Measurements from ENCODE around the gene F12.
"Not testable (repeated sequence)": the region's sequence is repeated elsewhere in the genome, so short reads cannot be mapped to it uniquely, and the experiment has no call there.

Gene F12

GRCh38 chr5:177370488-177371119 lies 38.8 kb downstream of the F12 start:
- no peak for DNase-seq (ENCODE audit: low read depth in 1 of 2, low spot score in 1 of 2)

GRCh38 chr5:177369645-177370440 lies 39.5 kb downstream of the F12 start:
- no peak for DNase-seq (ENCODE audit: low read depth in 1 of 2, low spot score in 1 of 2)

- DNase-seq (ENCODE audit: low read depth in 1 of 2, low spot score in 1 of 2) = no peak
Observed at GRCh38 chr5:177368869-177369644, 40.3 kb downstream of the F12 start.

- DNase-seq (ENCODE audit: low read depth in 1 of 2, low spot score in 1 of 2) = no peak
Observed at GRCh38 chr5:177367981-177368868, 41.1 kb downstream of the F12 start.

- no peak for DNase-seq (ENCODE audit: low read depth in 1 of 2, low spot score in 1 of 2)
Observed at GRCh38 chr5:177367323-177367848, 42.0 kb downstream of the F12 start.

DNA sequence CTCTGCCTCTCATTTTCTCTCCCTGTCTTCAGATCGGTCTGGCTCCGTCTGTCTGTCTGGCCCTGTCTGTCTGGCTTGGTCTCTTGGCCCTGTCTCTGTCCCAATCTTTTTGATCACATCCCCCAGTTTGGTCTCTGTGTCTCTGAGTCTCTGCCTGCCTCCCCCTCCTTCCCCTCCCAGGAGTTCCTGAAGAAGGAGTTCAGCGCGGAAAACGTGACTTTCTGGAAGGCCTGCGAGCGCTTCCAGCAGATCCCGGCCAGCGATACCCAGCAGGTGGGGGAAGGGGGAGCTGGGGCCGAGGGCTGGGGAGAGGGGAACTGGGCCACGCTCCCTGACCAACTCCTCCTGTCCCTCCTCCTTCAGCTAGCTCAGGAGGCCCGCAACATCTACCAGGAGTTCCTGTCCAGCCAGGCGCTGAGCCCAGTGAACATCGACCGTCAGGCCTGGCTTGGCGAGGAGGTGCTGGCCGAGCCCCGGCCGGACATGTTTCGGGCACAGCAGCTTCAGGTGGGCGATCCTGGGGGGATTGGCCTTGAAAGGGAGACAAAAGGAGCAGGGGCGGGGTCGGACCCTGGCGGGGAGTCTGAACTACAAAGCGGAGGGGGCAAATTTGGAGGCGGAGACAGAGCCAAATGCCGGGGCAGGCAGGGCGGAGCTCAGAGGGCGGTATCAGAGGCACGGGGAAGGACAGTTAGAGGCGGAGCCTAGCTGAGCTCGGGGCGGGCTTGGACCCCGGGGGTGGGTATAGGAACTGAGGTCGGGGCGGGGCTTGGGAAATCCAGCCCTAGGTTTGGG lies 42.6 kb downstream of the F12 start:
- no peak for DNase-seq (ENCODE audit: low read depth in 1 of 2, low spot score in 1 of 2)

- no peak for DNase-seq (ENCODE audit: low read depth in 1 of 2, low spot score in 1 of 2)
Observed at GRCh38 chr5:177365845-177366527, 43.4 kb downstream of the F12 start.

DNA sequence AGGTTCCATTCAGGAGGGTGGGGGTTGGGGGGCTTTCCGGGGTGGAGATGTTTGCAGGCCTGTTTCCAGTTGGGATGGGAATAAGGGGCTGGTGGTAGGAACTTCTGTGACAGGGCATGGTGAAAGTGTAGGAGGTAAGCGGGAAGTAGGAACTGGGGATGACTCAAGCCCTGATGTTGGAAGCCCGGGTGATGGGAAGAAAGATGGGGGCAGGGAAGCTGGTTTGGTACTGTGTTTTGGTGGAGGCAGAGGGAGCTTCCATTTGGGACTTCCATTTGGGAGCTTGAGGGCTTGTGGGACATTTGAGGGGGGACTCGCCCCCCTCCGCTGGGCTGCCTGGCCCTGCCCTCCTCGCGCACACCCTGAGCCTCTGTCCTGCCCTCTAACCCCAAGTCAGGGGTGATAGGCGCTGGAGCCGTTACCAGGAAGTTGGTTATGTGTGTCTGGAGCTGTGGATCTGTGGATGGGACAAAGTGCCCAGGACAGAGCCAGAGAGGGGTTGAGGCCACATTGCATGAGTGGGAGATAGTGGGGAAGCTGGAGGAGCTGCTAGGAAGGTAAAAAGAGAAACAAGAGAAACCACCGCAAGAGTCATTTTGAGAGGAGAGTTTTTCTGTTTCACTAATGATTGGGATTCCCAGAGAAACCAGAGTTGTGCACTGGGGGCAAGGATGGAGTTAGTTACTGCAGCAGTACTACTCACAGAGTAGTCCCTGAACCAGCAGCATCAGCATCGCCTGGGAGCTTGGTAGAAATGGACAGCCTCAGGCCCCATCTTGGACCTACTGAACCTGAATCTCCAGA lies 45.0 kb downstream of the F12 start:
- DNase-seq (ENCODE audit: low read depth in 1 of 2, low spot score in 1 of 2) = no peak

GRCh38 chr5:177363565-177363964 lies 45.8 kb downstream of the F12 start:
- DNase-seq (ENCODE audit: low read depth in 1 of 2, low spot score in 1 of 2) = no peak

- peak; percentile 43 to 49 for DNase-seq (ENCODE audit: low read depth in 1 of 2, low spot score in 1 of 2)
Observed at GRCh38 chr5:177362610-177363507, 46.5 kb downstream of the F12 start.

GRCh38 chr5:177362292-177362609 lies 47.1 kb downstream of the F12 start:
- no peak for DNase-seq (ENCODE audit: low read depth in 1 of 2, low spot score in 1 of 2)

- DNase-seq (ENCODE audit: low read depth in 1 of 2, low spot score in 1 of 2) = no peak
Observed at GRCh38 chr5:177361418-177362291, 47.7 kb downstream of the F12 start.

- not testable (repeated sequence) for DNase-seq (ENCODE audit: low read depth in 1 of 2, low spot score in 1 of 2)
Observed at GRCh38 chr5:177360740-177361139, 48.6 kb downstream of the F12 start.

GRCh38 chr5:177359860-177360259 lies 49.5 kb downstream of the F12 start:
- no peak for DNase-seq (ENCODE audit: low read depth in 1 of 2, low spot score in 1 of 2)

DNA sequence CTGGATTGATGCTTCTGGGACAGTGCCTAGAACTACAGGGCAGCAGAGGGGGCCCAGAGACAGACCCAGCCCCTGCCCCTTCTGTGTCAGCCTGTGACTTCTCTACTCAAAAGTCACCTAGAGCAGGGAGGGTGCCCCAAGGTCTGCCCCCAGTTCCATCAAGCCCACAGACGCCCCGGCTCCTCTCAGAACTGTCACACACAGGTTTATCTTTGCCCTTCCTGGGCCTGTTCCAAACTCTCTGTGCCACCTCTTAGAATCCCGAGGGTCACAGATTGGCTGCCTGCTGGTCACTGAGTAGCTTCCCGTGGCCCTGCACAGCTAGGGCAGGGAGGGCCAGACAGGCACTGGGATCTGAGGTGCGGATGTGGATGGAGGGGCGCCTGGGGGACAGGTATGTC lies 49.9 kb downstream of the F12 start:
- no peak for DNase-seq (ENCODE audit: low read depth in 1 of 2, low spot score in 1 of 2)

GRCh38 chr5:177358370-177358819 lies 51.0 kb downstream of the F12 start:
- no peak for DNase-seq (ENCODE audit: low read depth in 1 of 2, low spot score in 1 of 2)

Data from activated CD4-positive, alpha-beta T cell treated with anti-CD3 and anti-CD28 coated beads, Interleukin-2, amount 50 U/mL, for 24 hours (primary cell).